WTC11 (cell line): ENCODE data around the gene TVP23C. TPM values are rescaled to one million over a fixed set of nuclear protein-coding genes. Genes with fewer than 3 reads are reported as not detected.

ENCODE experiments used
- ATAC-seq: fragments of 200-7000 bp; cut with Tn5 transposase; 2 replicates; pipeline ENCODE4 v1.10.0; 2021; ENCODE audit warnings: mild to moderate bottlenecking, moderate library complexity
- CTCF ChIA-PET: fragments of 300-600 bp; sonication (Branson Sonifier 250); formaldehyde crosslinking; loops from one replicate; lab custom pipeline; 2021; ENCODE audit warnings: antibody characterized with exemption; lab: Charles Lee
- POLR2A ChIA-PET: fragments of 350-600 bp; sonication (Branson Sonifier 250); formaldehyde crosslinking; loops from one replicate; lab custom pipeline; 2021; ENCODE audit warnings: antibody characterized with exemption; lab: Charles Lee
- DNase-seq: peaks from one replicate; pipeline ENCODE4 v3.0.0; 2021; ENCODE audit warnings: low spot score
- H3K27ac Mint-ChIP-seq: 2 replicates; pipeline ENCODE4 v1.8.0; 2021; ENCODE audit warnings: mixed read lengths
- H3K27me3 Mint-ChIP-seq: 2 replicates; pipeline ENCODE4 v1.8.0; 2021; ENCODE audit warnings: low read depth, mild to moderate bottlenecking, moderate library complexity, mixed read lengths
- H3K36me3 Mint-ChIP-seq: 2 replicates; pipeline ENCODE4 v1.8.0; 2021; ENCODE audit warnings: mixed read lengths
- H3K4me1 Mint-ChIP-seq: 2 replicates; pipeline ENCODE4 v1.8.0; 2022; ENCODE audit warnings: mixed read lengths
- H3K4me3 Mint-ChIP-seq: 2 replicates; pipeline ENCODE4 v1.8.0; 2021; ENCODE audit warnings: mild to moderate bottlenecking, moderate library complexity, mixed read lengths
- H3K9me3 Mint-ChIP-seq: 2 replicates; pipeline ENCODE4 v1.8.0; 2021; ENCODE audit warnings: mixed read lengths
- CREB1 ChIP-seq: sonication (generic); formaldehyde crosslinking; IDR thresholded peaks from 2 replicates; pipeline ENCODE4 v1.8.0; 2023; ENCODE audit warnings: mild to moderate bottlenecking, missing genetic modification reagents
- ELF4 ChIP-seq: sonication (generic); formaldehyde crosslinking; IDR thresholded peaks from 2 replicates; pipeline ENCODE4 v1.8.1; 2022; ENCODE audit warnings: low read depth, mild to moderate bottlenecking, moderate library complexity, missing genetic modification reagents
- ESRRA ChIP-seq: sonication (generic); formaldehyde crosslinking; IDR thresholded peaks from 2 replicates; pipeline ENCODE4 v1.8.1; 2022; ENCODE audit warnings: mild to moderate bottlenecking, missing genetic modification reagents, borderline replicate concordance
- GRHL2 ChIP-seq: fragments of 250-450 bp; sonication (Bioruptor Pico); IDR thresholded peaks from 2 replicates; pipeline ENCODE4 v1.8.0; 2022; ENCODE audit warnings: mild to moderate bottlenecking, moderate library complexity; ENCODE audit not compliant: insufficient replicate concordance, severe bottlenecking
- IRF2 ChIP-seq: sonication (generic); formaldehyde crosslinking; IDR thresholded peaks from 2 replicates; pipeline ENCODE4 v1.8.0; 2022; ENCODE audit warnings: low read depth, missing genetic modification reagents, borderline replicate concordance
- MXD4 ChIP-seq: fragments of 250-450 bp; sonication (Bioruptor Pico); IDR thresholded peaks from 2 replicates; pipeline ENCODE4 v1.8.0; 2021; ENCODE audit warnings: mild to moderate bottlenecking, moderate library complexity, borderline replicate concordance
- NR3C1 ChIP-seq: sonication (generic); formaldehyde crosslinking; conservative IDR thresholded peaks from 2 replicates; pipeline ENCODE4 v1.8.1; 2023; ENCODE audit warnings: low read depth, mild to moderate bottlenecking, missing genetic modification reagents
- SMAD3 ChIP-seq: sonication (generic); formaldehyde crosslinking; IDR thresholded peaks from 2 replicates; pipeline ENCODE4 v1.8.0; 2022; ENCODE audit warnings: missing genetic modification reagents, mild to moderate bottlenecking, borderline replicate concordance
- SP1 ChIP-seq: sonication (generic); formaldehyde crosslinking; conservative IDR thresholded peaks from 2 replicates; pipeline ENCODE4 v1.8.1; 2022; ENCODE audit warnings: missing genetic modification reagents
- TP53 ChIP-seq: sonication (generic); formaldehyde crosslinking; IDR thresholded peaks from 2 replicates; pipeline ENCODE4 v1.8.1; 2023; ENCODE audit warnings: mild to moderate bottlenecking, missing genetic modification reagents
- ZNF121 ChIP-seq: sonication (generic); formaldehyde crosslinking; IDR thresholded peaks from 2 replicates; pipeline ENCODE4 v1.8.0; 2023; ENCODE audit warnings: missing genetic modification reagents
- ZNF138 ChIP-seq: sonication (generic); formaldehyde crosslinking; conservative IDR thresholded peaks from 2 replicates; pipeline ENCODE4 v1.8.1; 2022; ENCODE audit warnings: mild to moderate bottlenecking, moderate library complexity, missing genetic modification reagents
- total RNA-seq: library from RNA; stranded (reverse); gene quantifications from 3 replicates; pipeline ENCODE4 v1.2.3, GENCODE V29; 2021
- TF ChIP-seq, protein P1 (sequence below): sonication (generic); formaldehyde crosslinking; IDR thresholded peaks from 2 replicates; pipeline ENCODE4 v1.8.1; 2023; ENCODE audit warnings: mild to moderate bottlenecking, missing genetic modification reagents, moderate library complexity
- TF ChIP-seq, protein P2 (sequence below): fragments of 250-450 bp; sonication (Bioruptor Pico); IDR thresholded peaks from 2 replicates; pipeline ENCODE4 v1.9.0; 2021; ENCODE audit warnings: mild to moderate bottlenecking, borderline replicate concordance
- TF ChIP-seq, protein P3 (sequence below): sonication (generic); formaldehyde crosslinking; IDR thresholded peaks from 2 replicates; pipeline ENCODE4 v1.8.1; 2023; ENCODE audit warnings: mild to moderate bottlenecking, missing genetic modification reagents
- TF ChIP-seq, protein P4 (sequence below): fragments of 250-450 bp; sonication (Bioruptor Pico); conservative IDR thresholded peaks from 2 replicates; pipeline ENCODE4 v1.9.0; 2021; ENCODE audit warnings: mild to moderate bottlenecking
- TF ChIP-seq, protein P5 (sequence below): sonication (generic); formaldehyde crosslinking; IDR thresholded peaks from 2 replicates; pipeline ENCODE4 v1.8.0; 2022; ENCODE audit warnings: mild to moderate bottlenecking, missing genetic modification reagents
- TF ChIP-seq, protein P6 (sequence below): sonication (generic); formaldehyde crosslinking; IDR thresholded peaks from 2 replicates; pipeline ENCODE4 v1.8.0; 2022; ENCODE audit warnings: mild to moderate bottlenecking, missing genetic modification reagents
- TF ChIP-seq, protein P7 (sequence below): sonication (generic); formaldehyde crosslinking; IDR thresholded peaks from 2 replicates; pipeline ENCODE4 v1.8.1; 2023; ENCODE audit warnings: mild to moderate bottlenecking, moderate library complexity, missing genetic modification reagents
- TF ChIP-seq, protein P8 (sequence below): sonication (generic); formaldehyde crosslinking; IDR thresholded peaks from 2 replicates; pipeline ENCODE4 v1.8.1; 2022; ENCODE audit warnings: mild to moderate bottlenecking, moderate library complexity, missing genetic modification reagents

Gene TVP23C
- total RNA-seq, 1 experiment from 2014 or later: 16.9 TPM

DNA sequence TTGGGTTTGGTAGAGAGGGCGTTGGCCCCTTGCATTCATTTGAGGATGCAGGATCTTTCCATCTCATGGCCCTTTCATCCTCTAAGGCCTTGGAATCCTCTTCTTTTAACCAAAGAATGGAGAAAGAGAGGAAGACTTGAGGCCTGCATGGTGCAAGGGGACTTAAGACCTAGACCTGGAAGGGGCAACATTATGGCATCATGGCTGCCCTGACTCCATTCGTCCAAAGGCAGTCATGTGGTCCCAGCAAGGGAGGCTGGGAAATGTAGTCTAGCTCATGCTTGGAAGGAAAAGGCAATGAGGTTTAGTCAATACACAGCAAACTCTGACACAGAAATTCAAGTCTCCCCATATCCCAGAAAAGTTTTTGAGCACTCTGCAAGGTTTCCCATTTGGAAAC is 65.2 kb downstream of the TVP23C start:
- H3K27ac Mint-ChIP-seq: no peak overlapping the region
- ChIA-PET CTCF (interaction anchor here (0.6 to 1.5 kb wide), 4 partner anchors 65 to 250 kb away, joined by 3 to 5 read pairs (median 4); no protein-coding TSS in a partner anchor), POLR2A (no interaction called here)
- H3K4me3 Mint-ChIP-seq: no peak overlapping the region
- DNase-seq (peak; percentile 24), ATAC-seq (peak; percentile 47)
- no peaks in the 10 kb centered on the region for H3K27me3 Mint-ChIP-seq
- H3K36me3 Mint-ChIP-seq: peaks cover 39% of the 10 kb centered on the region
- peaks cover 22% of the 10 kb centered on the region for H3K4me1 Mint-ChIP-seq
- H3K9me3 Mint-ChIP-seq: peaks cover 3% of the 10 kb centered on the region; the same call in 1 of the 2 replicates
- TF ChIP-seq TP53: no peak
- TF ChIP-seq, protein P1, sequence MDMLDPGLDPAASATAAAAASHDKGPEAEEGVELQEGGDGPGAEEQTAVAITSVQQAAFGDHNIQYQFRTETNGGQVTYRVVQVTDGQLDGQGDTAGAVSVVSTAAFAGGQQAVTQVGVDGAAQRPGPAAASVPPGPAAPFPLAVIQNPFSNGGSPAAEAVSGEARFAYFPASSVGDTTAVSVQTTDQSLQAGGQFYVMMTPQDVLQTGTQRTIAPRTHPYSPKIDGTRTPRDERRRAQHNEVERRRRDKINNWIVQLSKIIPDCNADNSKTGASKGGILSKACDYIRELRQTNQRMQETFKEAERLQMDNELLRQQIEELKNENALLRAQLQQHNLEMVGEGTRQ (CRISPR knock-in tag): peak; percentile 94
- TF ChIP-seq ESRRA (CRISPR knock-in tag): no peak
- TF ChIP-seq SMAD3 (CRISPR knock-in tag): no peak
- no peak for TF ChIP-seq IRF2 (CRISPR knock-in tag)
- TF ChIP-seq, protein P2, sequence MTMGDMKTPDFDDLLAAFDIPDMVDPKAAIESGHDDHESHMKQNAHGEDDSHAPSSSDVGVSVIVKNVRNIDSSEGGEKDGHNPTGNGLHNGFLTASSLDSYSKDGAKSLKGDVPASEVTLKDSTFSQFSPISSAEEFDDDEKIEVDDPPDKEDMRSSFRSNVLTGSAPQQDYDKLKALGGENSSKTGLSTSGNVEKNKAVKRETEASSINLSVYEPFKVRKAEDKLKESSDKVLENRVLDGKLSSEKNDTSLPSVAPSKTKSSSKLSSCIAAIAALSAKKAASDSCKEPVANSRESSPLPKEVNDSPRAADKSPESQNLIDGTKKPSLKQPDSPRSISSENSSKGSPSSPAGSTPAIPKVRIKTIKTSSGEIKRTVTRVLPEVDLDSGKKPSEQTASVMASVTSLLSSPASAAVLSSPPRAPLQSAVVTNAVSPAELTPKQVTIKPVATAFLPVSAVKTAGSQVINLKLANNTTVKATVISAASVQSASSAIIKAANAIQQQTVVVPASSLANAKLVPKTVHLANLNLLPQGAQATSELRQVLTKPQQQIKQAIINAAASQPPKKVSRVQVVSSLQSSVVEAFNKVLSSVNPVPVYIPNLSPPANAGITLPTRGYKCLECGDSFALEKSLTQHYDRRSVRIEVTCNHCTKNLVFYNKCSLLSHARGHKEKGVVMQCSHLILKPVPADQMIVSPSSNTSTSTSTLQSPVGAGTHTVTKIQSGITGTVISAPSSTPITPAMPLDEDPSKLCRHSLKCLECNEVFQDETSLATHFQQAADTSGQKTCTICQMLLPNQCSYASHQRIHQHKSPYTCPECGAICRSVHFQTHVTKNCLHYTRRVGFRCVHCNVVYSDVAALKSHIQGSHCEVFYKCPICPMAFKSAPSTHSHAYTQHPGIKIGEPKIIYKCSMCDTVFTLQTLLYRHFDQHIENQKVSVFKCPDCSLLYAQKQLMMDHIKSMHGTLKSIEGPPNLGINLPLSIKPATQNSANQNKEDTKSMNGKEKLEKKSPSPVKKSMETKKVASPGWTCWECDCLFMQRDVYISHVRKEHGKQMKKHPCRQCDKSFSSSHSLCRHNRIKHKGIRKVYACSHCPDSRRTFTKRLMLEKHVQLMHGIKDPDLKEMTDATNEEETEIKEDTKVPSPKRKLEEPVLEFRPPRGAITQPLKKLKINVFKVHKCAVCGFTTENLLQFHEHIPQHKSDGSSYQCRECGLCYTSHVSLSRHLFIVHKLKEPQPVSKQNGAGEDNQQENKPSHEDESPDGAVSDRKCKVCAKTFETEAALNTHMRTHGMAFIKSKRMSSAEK (CRISPR knock-in tag): no peak
- TF ChIP-seq, protein P3, sequence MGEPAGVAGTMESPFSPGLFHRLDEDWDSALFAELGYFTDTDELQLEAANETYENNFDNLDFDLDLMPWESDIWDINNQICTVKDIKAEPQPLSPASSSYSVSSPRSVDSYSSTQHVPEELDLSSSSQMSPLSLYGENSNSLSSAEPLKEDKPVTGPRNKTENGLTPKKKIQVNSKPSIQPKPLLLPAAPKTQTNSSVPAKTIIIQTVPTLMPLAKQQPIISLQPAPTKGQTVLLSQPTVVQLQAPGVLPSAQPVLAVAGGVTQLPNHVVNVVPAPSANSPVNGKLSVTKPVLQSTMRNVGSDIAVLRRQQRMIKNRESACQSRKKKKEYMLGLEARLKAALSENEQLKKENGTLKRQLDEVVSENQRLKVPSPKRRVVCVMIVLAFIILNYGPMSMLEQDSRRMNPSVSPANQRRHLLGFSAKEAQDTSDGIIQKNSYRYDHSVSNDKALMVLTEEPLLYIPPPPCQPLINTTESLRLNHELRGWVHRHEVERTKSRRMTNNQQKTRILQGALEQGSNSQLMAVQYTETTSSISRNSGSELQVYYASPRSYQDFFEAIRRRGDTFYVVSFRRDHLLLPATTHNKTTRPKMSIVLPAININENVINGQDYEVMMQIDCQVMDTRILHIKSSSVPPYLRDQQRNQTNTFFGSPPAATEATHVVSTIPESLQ (CRISPR knock-in tag): no peak
- no peak for TF ChIP-seq ZNF121 (CRISPR knock-in tag)
- TF ChIP-seq, protein P4, sequence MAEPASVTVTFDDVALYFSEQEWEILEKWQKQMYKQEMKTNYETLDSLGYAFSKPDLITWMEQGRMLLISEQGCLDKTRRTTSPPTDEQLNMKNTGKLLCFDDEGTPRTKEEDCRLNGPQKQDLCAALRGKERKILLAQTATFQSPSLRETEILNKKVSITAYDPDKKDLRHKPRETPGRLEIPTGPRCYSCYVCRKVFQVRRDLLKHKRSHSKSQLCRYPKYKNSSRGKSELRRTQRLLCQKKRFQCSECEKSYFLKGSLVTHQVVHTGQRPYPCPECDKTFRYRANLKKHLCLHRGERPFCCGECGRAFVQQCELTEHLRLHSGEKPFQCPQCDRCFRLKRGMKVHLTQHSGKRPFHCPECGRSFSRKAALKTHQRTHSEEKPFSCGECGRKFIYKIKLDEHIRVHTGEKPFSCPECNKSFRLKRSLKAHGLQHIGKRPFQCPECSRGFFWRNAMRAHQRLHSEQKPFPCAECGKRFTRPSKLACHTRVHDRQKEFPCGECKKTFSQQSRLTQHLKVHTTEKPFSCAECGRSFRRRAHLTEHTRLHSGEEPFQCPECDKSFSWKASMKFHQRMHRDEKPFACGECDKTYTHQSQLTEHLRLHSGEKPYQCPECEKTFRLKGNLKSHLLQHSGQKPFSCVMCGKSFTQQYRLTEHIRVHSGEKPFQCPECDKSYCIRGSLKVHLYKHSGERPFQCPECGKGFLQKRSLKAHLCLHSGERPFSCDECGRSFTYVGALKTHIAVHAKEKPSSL (CRISPR knock-in tag): no peak
- no peak for TF ChIP-seq NR3C1 (CRISPR knock-in tag)
- no peak for TF ChIP-seq SP1 (CRISPR knock-in tag)
- TF ChIP-seq ZNF138 (CRISPR knock-in tag): no peak
- TF ChIP-seq CREB1 (CRISPR knock-in tag): no peak
- TF ChIP-seq, protein P5, sequence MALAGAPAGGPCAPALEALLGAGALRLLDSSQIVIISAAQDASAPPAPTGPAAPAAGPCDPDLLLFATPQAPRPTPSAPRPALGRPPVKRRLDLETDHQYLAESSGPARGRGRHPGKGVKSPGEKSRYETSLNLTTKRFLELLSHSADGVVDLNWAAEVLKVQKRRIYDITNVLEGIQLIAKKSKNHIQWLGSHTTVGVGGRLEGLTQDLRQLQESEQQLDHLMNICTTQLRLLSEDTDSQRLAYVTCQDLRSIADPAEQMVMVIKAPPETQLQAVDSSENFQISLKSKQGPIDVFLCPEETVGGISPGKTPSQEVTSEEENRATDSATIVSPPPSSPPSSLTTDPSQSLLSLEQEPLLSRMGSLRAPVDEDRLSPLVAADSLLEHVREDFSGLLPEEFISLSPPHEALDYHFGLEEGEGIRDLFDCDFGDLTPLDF (CRISPR knock-in tag): no peak
- TF ChIP-seq ELF4 (CRISPR knock-in tag): no peak
- TF ChIP-seq, protein P6, sequence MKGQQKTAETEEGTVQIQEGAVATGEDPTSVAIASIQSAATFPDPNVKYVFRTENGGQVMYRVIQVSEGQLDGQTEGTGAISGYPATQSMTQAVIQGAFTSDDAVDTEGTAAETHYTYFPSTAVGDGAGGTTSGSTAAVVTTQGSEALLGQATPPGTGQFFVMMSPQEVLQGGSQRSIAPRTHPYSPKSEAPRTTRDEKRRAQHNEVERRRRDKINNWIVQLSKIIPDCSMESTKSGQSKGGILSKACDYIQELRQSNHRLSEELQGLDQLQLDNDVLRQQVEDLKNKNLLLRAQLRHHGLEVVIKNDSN (CRISPR knock-in tag): peak; percentile 94
- TF ChIP-seq, protein P7, sequence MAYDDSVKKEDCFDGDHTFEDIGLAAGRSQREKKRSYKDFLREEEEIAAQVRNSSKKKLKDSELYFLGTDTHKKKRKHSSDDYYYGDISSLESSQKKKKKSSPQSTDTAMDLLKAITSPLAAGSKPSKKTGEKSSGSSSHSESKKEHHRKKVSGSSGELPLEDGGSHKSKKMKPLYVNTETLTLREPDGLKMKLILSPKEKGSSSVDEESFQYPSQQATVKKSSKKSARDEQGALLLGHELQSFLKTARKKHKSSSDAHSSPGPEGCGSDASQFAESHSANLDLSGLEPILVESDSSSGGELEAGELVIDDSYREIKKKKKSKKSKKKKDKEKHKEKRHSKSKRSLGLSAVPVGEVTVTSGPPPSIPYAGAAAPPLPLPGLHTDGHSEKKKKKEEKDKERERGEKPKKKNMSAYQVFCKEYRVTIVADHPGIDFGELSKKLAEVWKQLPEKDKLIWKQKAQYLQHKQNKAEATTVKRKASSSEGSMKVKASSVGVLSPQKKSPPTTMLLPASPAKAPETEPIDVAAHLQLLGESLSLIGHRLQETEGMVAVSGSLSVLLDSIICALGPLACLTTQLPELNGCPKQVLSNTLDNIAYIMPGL (CRISPR knock-in tag): no peak
- TF ChIP-seq MXD4: no peak
- TF ChIP-seq, protein P8, sequence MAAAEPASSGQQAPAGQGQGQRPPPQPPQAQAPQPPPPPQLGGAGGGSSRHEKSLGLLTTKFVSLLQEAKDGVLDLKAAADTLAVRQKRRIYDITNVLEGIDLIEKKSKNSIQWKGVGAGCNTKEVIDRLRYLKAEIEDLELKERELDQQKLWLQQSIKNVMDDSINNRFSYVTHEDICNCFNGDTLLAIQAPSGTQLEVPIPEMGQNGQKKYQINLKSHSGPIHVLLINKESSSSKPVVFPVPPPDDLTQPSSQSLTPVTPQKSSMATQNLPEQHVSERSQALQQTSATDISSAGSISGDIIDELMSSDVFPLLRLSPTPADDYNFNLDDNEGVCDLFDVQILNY (CRISPR knock-in tag): no peak
- TF ChIP-seq GRHL2 (CRISPR knock-in tag): no peak
